Mammary epithelial cell (primary cell): ENCODE measurements around the gene MRC2.

Source experiments
- CTCF ChIP-seq, 2 donors: IDR thresholded peaks in 1 of 2; conservative IDR thresholded peaks in 1 of 2; 2 replicates each; pipeline ENCODE4 v1.5.1; 2011 to 2012; ENCODE audit warnings: inconsistent platforms in 2 of 2, low read length in 2 of 2, mild to moderate bottlenecking in 2 of 2, control low read depth in 1 of 2, low read depth in 1 of 2; ENCODE audit not compliant: insufficient read depth in 1 of 2; ENCODE audit errors: extremely low read depth in 1 of 2
- EZH2 ChIP-seq: IDR thresholded peaks from 2 replicates; pipeline ENCODE4 v1.6.1; 2012; ENCODE audit warnings: low read length, inconsistent platforms, borderline replicate concordance

GRCh38 chr17:62696726-62697490 is 69.4 kb downstream of the MRC2 start:
- TF ChIP-seq CTCF (conservative IDR thresholded peaks at IDR 0.05 in 1 of 2, IDR thresholded peaks at IDR 0.05 in 1 of 2; ENCODE audit: extremely low read depth in 1 of 2, insufficient read depth in 1 of 2, low read depth in 1 of 2, low read length in 2 of 2) (no peak), EZH2 (no peak)
